ENCODE data around the gene PHLDB2. TPM values are rescaled to one million over a fixed set of nuclear protein-coding genes. Genes with fewer than 3 reads are reported as not detected.

The PHLDB2 gene
- total RNA-seq, 4 donors from 2014 or later = 63.6 to 154 (median 107) TPM

DNA sequence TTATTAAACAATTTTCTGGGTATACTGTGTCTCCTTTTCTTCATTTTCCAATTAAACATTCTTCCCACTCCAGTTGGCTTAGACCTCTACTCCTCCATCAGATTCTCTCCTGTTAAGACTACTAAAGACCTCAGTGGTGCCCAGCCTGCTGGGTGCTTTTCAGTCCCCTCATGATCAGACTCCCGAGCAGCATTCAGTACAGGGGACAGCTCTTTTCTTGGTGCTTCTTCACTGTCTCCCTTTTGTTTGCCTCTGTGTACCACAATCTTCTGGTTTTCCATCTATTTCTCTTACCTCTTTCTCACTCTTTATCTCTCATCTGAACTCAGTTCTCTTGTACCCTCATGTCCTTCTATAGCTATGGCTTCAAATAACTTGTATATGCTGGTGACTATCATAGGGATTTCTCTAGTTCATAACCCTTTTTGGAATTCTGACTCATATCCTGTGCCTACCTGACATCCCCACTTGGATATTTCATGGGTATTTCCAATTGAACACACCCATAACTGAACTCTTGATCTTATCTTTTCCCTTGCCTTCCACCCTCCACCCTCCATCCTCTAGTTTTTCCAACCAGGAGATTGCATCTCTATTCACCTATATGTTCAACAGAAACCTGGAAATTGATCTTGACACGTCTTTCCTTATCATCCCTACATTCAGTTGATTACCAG is 64.2 kb downstream of the PHLDB2 start:
- 64% methylated on average over 2 of the region's 2 CpGs for WGBS
- H3K4me3 ChIP-seq = no peak overlapping the region
- H3K4me1 ChIP-seq = peaks cover 35 to 43% (median 39%) of the 10 kb centered on the region in 4 donors
- TF ChIP-seq EP300 (IDR thresholded peaks at IDR 0.05) = no peak
- TF ChIP-seq, protein P1, sequence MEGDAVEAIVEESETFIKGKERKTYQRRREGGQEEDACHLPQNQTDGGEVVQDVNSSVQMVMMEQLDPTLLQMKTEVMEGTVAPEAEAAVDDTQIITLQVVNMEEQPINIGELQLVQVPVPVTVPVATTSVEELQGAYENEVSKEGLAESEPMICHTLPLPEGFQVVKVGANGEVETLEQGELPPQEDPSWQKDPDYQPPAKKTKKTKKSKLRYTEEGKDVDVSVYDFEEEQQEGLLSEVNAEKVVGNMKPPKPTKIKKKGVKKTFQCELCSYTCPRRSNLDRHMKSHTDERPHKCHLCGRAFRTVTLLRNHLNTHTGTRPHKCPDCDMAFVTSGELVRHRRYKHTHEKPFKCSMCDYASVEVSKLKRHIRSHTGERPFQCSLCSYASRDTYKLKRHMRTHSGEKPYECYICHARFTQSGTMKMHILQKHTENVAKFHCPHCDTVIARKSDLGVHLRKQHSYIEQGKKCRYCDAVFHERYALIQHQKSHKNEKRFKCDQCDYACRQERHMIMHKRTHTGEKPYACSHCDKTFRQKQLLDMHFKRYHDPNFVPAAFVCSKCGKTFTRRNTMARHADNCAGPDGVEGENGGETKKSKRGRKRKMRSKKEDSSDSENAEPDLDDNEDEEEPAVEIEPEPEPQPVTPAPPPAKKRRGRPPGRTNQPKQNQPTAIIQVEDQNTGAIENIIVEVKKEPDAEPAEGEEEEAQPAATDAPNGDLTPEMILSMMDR (IDR thresholded peaks at IDR 0.05) = no peak
- no peak for TF ChIP-seq POLR2A (IDR thresholded peaks at IDR 0.05; ENCODE audit: low read depth)
- no peak for TF ChIP-seq POLR2AphosphoS5 (IDR thresholded peaks at IDR 0.05)
- no peak for DNase-seq (ENCODE audit: extremely low spot score)
- intact Hi-C loops (cut with DNase I) = no loop called here
- no peaks in the 10 kb centered on the region for H3K9me3 ChIP-seq
- no peaks in the 10 kb centered on the region for H3K27me3 ChIP-seq
- peak overlapping the region; percentile 51 to 74 (median 60) for H3K27ac ChIP-seq (replicated peaks in 1 of 4)
- peaks cover 8 to 56% (median 32%) of the 10 kb centered on the region in 4 donors for H3K36me3 ChIP-seq

DNA sequence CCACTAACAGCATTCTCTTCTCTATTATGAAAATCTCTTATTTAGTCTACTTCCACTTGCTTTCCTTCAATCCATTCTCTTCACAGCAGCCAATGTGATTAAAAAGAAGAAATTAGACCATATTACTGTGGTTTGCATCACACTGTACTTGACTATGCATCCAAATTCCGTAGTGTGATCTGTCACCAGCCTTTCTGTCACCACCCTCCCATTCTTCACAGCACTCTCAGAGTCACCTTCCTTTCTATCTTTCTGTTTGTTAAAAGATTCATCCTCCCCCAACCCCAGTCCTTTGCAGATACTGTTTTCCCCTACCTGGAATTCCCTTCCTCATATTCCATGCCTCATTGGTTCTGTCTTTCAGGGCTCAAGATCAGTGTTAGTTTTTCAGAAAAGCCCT is 64.7 kb downstream of the PHLDB2 start:
- 73% methylated on average over 1 of the region's 1 CpG for WGBS
- Histone ChIP-seq H3K4me1 (peaks cover 35 to 43% (median 39%) of the 10 kb centered on the region in 4 donors), H3K27ac (replicated peaks in 1 of 4) (peak overlapping the region; percentile 51 to 74 (median 60)), H3K4me3 (no peak overlapping the region), H3K9me3 (no peaks in the 10 kb centered on the region), H3K27me3 (no peaks in the 10 kb centered on the region), H3K36me3 (peaks cover 8 to 50% (median 27%) of the 10 kb centered on the region in 4 donors)
- DNase-seq (ENCODE audit: extremely low spot score) = no peak
- intact Hi-C loops (cut with DNase I) = no loop called here
- TF ChIP-seq, protein P1 (IDR thresholded peaks at IDR 0.05) = no peak
- TF ChIP-seq EP300 (IDR thresholded peaks at IDR 0.05) = no peak
- TF ChIP-seq POLR2A (IDR thresholded peaks at IDR 0.05; ENCODE audit: low read depth) = no peak
- no peak for TF ChIP-seq POLR2AphosphoS5 (IDR thresholded peaks at IDR 0.05)

DNA sequence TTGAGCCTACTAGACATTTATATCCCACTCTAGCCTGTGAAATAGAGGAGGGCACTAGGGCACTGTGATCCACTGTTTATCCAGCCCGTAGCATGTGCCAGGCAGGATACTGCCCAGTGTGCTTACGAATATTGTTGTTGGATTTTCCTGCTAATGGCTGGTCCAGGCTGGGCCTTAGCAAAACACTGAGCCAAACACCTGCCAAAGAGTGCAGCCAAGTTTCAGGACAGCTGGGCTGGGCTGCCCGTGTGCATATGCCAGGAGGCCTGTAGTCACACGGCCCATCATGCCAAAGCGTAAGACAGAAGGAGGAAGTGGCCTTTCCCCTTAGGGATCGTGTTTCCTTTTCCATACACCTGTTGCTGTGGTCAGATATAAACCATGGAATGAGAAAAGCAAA is 65.2 kb downstream of the PHLDB2 start:
- no peak for DNase-seq (ENCODE audit: extremely low spot score)
- intact Hi-C loops (cut with DNase I) = no loop called here
- H3K4me3 ChIP-seq = no peak overlapping the region
- H3K4me1 ChIP-seq = peaks cover 35 to 43% (median 39%) of the 10 kb centered on the region in 4 donors
- peaks cover 5 to 45% (median 22%) of the 10 kb centered on the region in 4 donors for H3K36me3 ChIP-seq
- no peaks in the 10 kb centered on the region for H3K9me3 ChIP-seq
- no peaks in the 10 kb centered on the region for H3K27me3 ChIP-seq
- peak overlapping the region; percentile 51 to 74 (median 60) for H3K27ac ChIP-seq (replicated peaks in 1 of 4)
- TF ChIP-seq POLR2AphosphoS5 (IDR thresholded peaks at IDR 0.05) (peak; percentile 80 to 82), POLR2A (IDR thresholded peaks at IDR 0.05; ENCODE audit: low read depth) (no peak), EP300 (IDR thresholded peaks at IDR 0.05) (no peak)
- TF ChIP-seq, protein P1 (IDR thresholded peaks at IDR 0.05) = no peak
- WGBS = 12% methylated on average over 6 of the region's 6 CpGs

DNA sequence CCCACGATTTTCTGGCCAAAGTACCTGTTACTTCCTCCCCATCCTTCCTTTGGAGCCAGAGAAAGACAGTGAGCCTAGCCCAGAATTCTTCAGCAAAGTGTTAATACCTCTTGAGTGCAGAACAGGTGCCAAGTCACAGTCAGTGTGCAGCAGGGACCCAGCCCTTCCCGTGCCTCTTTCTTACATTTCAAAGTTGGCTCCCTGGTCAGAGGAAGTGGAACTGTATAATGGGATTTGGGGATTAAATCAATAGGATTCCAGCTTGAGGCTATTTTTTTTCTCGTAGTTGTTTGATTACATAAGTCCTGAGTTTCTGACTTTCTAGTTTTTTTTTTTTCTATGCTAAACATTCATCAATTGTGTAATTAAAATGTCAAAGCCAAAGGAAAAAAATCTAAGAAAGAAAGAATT is 67.2 kb downstream of the PHLDB2 start:
- WGBS = 28% methylated on average over 3 of the region's 3 CpGs
- H3K27ac ChIP-seq (replicated peaks in 1 of 4) = no peak overlapping the region
- H3K9me3 ChIP-seq = no peaks in the 10 kb centered on the region
- no peak for DNase-seq (ENCODE audit: extremely low spot score)
- TF ChIP-seq POLR2A (IDR thresholded peaks at IDR 0.05; ENCODE audit: low read depth) (no peak), POLR2AphosphoS5 (IDR thresholded peaks at IDR 0.05) (no peak), EP300 (IDR thresholded peaks at IDR 0.05) (no peak)
- TF ChIP-seq, protein P1 (IDR thresholded peaks at IDR 0.05) = no peak
- H3K4me1 ChIP-seq = peaks cover 22 to 41% (median 31%) of the 10 kb centered on the region in 4 donors
- no peaks in the 10 kb centered on the region for H3K27me3 ChIP-seq
- intact Hi-C loops (cut with DNase I) = no loop called here
- peaks cover 0 to 29% (median 9%) of the 10 kb centered on the region in 4 donors for H3K36me3 ChIP-seq
- H3K4me3 ChIP-seq = no peak overlapping the region

All from esophagus muscularis mucosa (tissue), 4 donors.